IMR-90 (cell line): ENCODE measurements around the gene CD84. TPM values are rescaled to one million over a fixed set of nuclear protein-coding genes. Genes with fewer than 3 reads are reported as not detected.

Experiments used
- ATAC-seq: fragments of 200-7000 bp; cut with Tn5 transposase; 2 replicates; pipeline ENCODE4 v1.9.1; 2020; ENCODE audit warnings: low read depth, mild to moderate bottlenecking, moderate library complexity
- BruUV-seq: library from RNA; stranded (reverse); fragments of 400-500 nt; replicated peaks from 2 replicates; lab custom pipeline; 2021; lab: Mats Ljungman, UMichigan
- CTCF ChIA-PET: fragments of 300-600 bp; formaldehyde crosslinking; extraction: SDS; loops from one replicate; lab custom pipeline; 2021; ENCODE audit warnings: antibody characterized with exemption; lab: Yijun Ruan, JAX
- POLR2A ChIA-PET: fragments of 300-600 bp; sonication (Branson Sonifier 250); formaldehyde crosslinking; loops from one replicate; lab custom pipeline; 2022; ENCODE audit warnings: antibody characterized with exemption; ENCODE audit not compliant: unreplicated experiment; lab: Charles Lee
- DNase-seq: peaks from one replicate; pipeline ENCODE4 v3.0.0; 2013
- H2AFZ ChIP-seq: replicated peaks from 2 replicates; pipeline ENCODE3; 2013; ENCODE audit warnings: low read length, mild to moderate bottlenecking; ENCODE audit not compliant: poor library complexity
- H2AK5ac ChIP-seq: 2 replicates; pipeline ENCODE4 v1.6.1; 2013; ENCODE audit warnings: low read depth, low read length, inconsistent platforms
- H2AK9ac ChIP-seq: replicated peaks from 2 replicates; pipeline ENCODE3; 2013; ENCODE audit warnings: mild to moderate bottlenecking, low read depth, low read length, moderate library complexity; ENCODE audit not compliant: poor library complexity
- H2BK120ac ChIP-seq: 2 replicates; pipeline ENCODE4 v1.6.1; 2013; ENCODE audit warnings: low read depth, low read length, inconsistent platforms
- H2BK15ac ChIP-seq: 3 replicates; pipeline ENCODE4 v1.6.1; 2013; ENCODE audit warnings: low read depth, low read length, inconsistent platforms
- H2BK20ac ChIP-seq: 2 replicates; pipeline ENCODE4 v1.6.1; 2013; ENCODE audit warnings: low read depth, mild to moderate bottlenecking, inconsistent platforms, low read length, moderate library complexity
- H2BK5ac ChIP-seq: 2 replicates; pipeline ENCODE4 v1.6.1; 2013; ENCODE audit warnings: mild to moderate bottlenecking, low read depth, low read length, inconsistent platforms; ENCODE audit not compliant: poor library complexity, severe bottlenecking
- H3K14ac ChIP-seq: replicated peaks from 2 replicates; pipeline ENCODE4 v1.6.1; 2013; ENCODE audit warnings: low read depth, low read length, inconsistent platforms
- H3K18ac ChIP-seq: 2 replicates; pipeline ENCODE4 v1.6.1; 2013; ENCODE audit warnings: low read depth, low read length, control low read depth
- H3K23ac ChIP-seq: 2 replicates; pipeline ENCODE4 v1.6.1; 2013; ENCODE audit warnings: low read depth, low read length, inconsistent platforms
- H3K27ac ChIP-seq: 2 replicates; pipeline ENCODE4 v1.5.1; 2013; ENCODE audit warnings: mild to moderate bottlenecking, control low read depth, low read length; ENCODE audit not compliant: insufficient read depth
- H3K27me3 ChIP-seq: 2 replicates; pipeline ENCODE4 v1.6.1; 2013; ENCODE audit warnings: low read length; ENCODE audit not compliant: control insufficient read depth, insufficient read depth
- H3K36me3 ChIP-seq: 2 replicates; pipeline ENCODE4 v1.6.1; 2013; ENCODE audit warnings: low read length, mixed read lengths; ENCODE audit not compliant: control insufficient read depth, insufficient read depth
- H3K4ac ChIP-seq: 2 replicates; pipeline ENCODE4 v1.6.1; 2013; ENCODE audit warnings: low read depth, low read length, inconsistent platforms
- H3K4me1 ChIP-seq: 2 replicates; pipeline ENCODE4 v1.6.1; 2013; ENCODE audit warnings: low read length, mixed read lengths; ENCODE audit not compliant: control insufficient read depth, insufficient read depth
- H3K4me2 ChIP-seq: 2 replicates; pipeline ENCODE4 v1.6.1; 2013; ENCODE audit warnings: low read depth, mild to moderate bottlenecking, control low read depth, low read length, moderate library complexity
- H3K4me3 ChIP-seq: 2 replicates; pipeline ENCODE4 v1.5.1; 2013; ENCODE audit warnings: low read depth, mild to moderate bottlenecking, control low read depth, low read length, moderate library complexity; ENCODE audit not compliant: insufficient read depth
- H3K56ac ChIP-seq: 2 replicates; pipeline ENCODE4 v1.6.1; 2013; ENCODE audit warnings: low read length, inconsistent platforms; ENCODE audit not compliant: insufficient read depth; ENCODE audit errors: extremely low read depth
- H3K79me1 ChIP-seq, 2 experiments: 2 replicates each; pipeline ENCODE4 v1.6.1; 2013; ENCODE audit warnings: low read length in 2 of 2, inconsistent platforms in 1 of 2, low read depth in 1 of 2
- H3K9ac ChIP-seq: 2 replicates; pipeline ENCODE4 v1.6.1; 2013; ENCODE audit warnings: low read depth, low read length, control low read depth
- H3K9me1 ChIP-seq: 2 replicates; pipeline ENCODE4 v1.6.1; 2013; ENCODE audit warnings: low read length, inconsistent platforms; ENCODE audit not compliant: insufficient read depth
- H3K9me3 ChIP-seq: 2 replicates; pipeline ENCODE4 v1.6.1; 2013; ENCODE audit warnings: low read length; ENCODE audit not compliant: control insufficient read depth, insufficient read depth
- H4K20me1 ChIP-seq: 2 replicates; pipeline ENCODE4 v1.6.1; 2013; ENCODE audit warnings: low read length, inconsistent platforms; ENCODE audit not compliant: insufficient read depth
- H4K5ac ChIP-seq: 2 replicates; pipeline ENCODE4 v1.6.1; 2013; ENCODE audit warnings: mild to moderate bottlenecking, low read depth, low read length, control low read depth
- H4K8ac ChIP-seq, 2 experiments: 2 replicates each; pipeline ENCODE4 v1.6.1; 2013; ENCODE audit warnings: low read depth in 2 of 2, low read length in 2 of 2, control low read depth in 1 of 2, inconsistent platforms in 1 of 2
- H4K91ac ChIP-seq: 2 replicates; pipeline ENCODE4 v1.6.1; 2013; ENCODE audit warnings: low read depth, low read length, inconsistent platforms; ENCODE audit not compliant: insufficient read depth
- FOS ChIP-seq: fragments of 150-350 bp; IDR thresholded peaks from 2 replicates; pipeline ENCODE4 v1.6.1; 2016; ENCODE audit warnings: low read depth, low read length
- MAFK ChIP-seq: IDR thresholded peaks from 2 replicates; pipeline ENCODE4 v1.6.1; 2012; ENCODE audit warnings: low read depth, low read length, improper control_type of control experiment
- NFE2L2 ChIP-seq: fragments of 150-350 bp; IDR thresholded peaks from 2 replicates; pipeline ENCODE4 v1.6.1; 2016; ENCODE audit warnings: low read depth, mild to moderate bottlenecking, low read length
- RAD21 ChIP-seq: IDR thresholded peaks from 2 replicates; pipeline ENCODE4 v1.6.1; 2012; ENCODE audit warnings: low read length, improper control_type of control experiment
- RCOR1 ChIP-seq: IDR thresholded peaks from 2 replicates; pipeline ENCODE4 v1.6.1; 2012; ENCODE audit warnings: mild to moderate bottlenecking, low read length, improper control_type of control experiment; ENCODE audit not compliant: insufficient replicate concordance
- RFX5 ChIP-seq: IDR thresholded peaks from 2 replicates; pipeline ENCODE4 v1.8.0; 2012; ENCODE audit warnings: low read depth, mild to moderate bottlenecking, low read length, moderate library complexity
- WGBS, 2 experiments: methylation state at CpG; one replicate each; pipeline versions ENCODE4 v1.1.5 to v1.1.7; 2013; ENCODE audit warnings: missing lambda C conversion rate in 2 of 2; ENCODE audit not compliant: insufficient read length in 1 of 2; ENCODE audit errors: extremely low coverage in 2 of 2; 5-methylcytosine and 5-hydroxymethylcytosine counted together
- dilution Hi-C: fragments of 300-500 bp; cut with HindIII; formaldehyde crosslinking; loops from one replicate; pipeline ENCODE4 v1.14.3; 2018; ENCODE audit warnings: low sequenced_read_pairs; ENCODE audit not compliant: unreplicated experiment
- in situ Hi-C: fragments of 300-500 bp; cut with MboI; formaldehyde crosslinking; loops from 3 replicates; pipeline ENCODE4 v1.14.3; 2019; ENCODE audit warnings: low sequenced_read_pairs, inconsistent platforms, mixed read lengths
- intact Hi-C: fragments of 100-400 bp; cut with micrococcal nuclease; formaldehyde crosslinking; loops from 2 replicates; pipeline ENCODE4 v1.10.0; 2022
- polyA plus RNA-seq, 3 experiments: library from polyadenylated mRNA; depleted of rRNA; stranded (reverse); fragments of >200 nt; gene quantifications; 2 replicates each; pipeline ENCODE4 v1.2.3, GENCODE V29; 2012; ENCODE audit warnings: low replicate concordance in 1 of 3
- total RNA-seq: library from RNA; depleted of rRNA; stranded (reverse); fragments of >200 nt; gene quantifications from 2 replicates; pipeline ENCODE4 v1.2.3, GENCODE V29; 2012
- TF ChIP-seq, protein P1 (sequence below): fragments of 150-350 bp; IDR thresholded peaks from 2 replicates; pipeline ENCODE4 v1.6.1; 2017; ENCODE audit warnings: mild to moderate bottlenecking, antibody characterized with exemption, low read length, low read depth

The CD84 gene
- total and polyA plus RNA-seq, 2 of the 4 experiments (the other 2 are of a cell fraction): not detected

DNA sequence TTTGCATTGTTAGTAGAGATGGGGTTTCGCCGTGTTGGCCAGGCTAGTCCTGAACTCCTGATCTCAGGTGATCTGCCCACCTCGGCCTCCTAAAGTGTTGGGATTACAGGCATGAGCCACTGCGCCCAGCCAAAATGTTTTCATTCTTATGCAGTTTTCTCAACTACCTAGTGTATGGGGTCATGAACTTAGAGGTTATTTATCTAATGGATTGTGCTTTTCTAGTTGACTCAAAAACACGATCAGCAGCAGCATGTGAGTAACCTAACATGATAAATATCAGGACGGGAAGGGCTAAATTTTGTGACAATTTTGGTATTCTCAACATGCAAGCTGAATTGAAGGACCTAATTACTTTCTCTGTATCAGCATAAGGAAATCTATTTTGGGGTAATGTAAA lies 9.2 kb upstream of the CD84 start:
- CTCF ChIA-PET: no interaction called here
- ATAC-seq: no peak
- intact Hi-C loops: no loop called here

More for the DNA sequence above, 9.2 kb upstream of the CD84 start:
- H2AFZ ChIP-seq: no peak overlapping the region
- in situ Hi-C loops (no loop called here), dilution Hi-C loops (no loop called here)
- H2BK5ac ChIP-seq: no peak overlapping the region
- no peak for DNase-seq
- no peak overlapping the region for H2BK15ac ChIP-seq
- no TSS peak for BruUV-seq
- no peak overlapping the region for H3K4me3 ChIP-seq
- H3K4me1 ChIP-seq: no peaks in the 10 kb centered on the region
- H3K56ac ChIP-seq: no peak overlapping the region
- H2BK20ac ChIP-seq: no peak overlapping the region
- no peaks in the 10 kb centered on the region for H3K9me3 ChIP-seq
- H2AK5ac ChIP-seq: no peak overlapping the region
- no peak overlapping the region for H3K23ac ChIP-seq
- no peaks in the 10 kb centered on the region for H3K27me3 ChIP-seq
- POLR2A ChIA-PET: no interaction called here
- no peak overlapping the region for H3K4me2 ChIP-seq
- H3K9ac ChIP-seq: no peak overlapping the region
- no peak overlapping the region for H4K91ac ChIP-seq
- no peak overlapping the region for H2AK9ac ChIP-seq
- TF ChIP-seq MAFK (no peak), RCOR1 (no peak), FOS (no peak), RAD21 (no peak), NFE2L2 (no peak), RFX5 (no peak)
- TF ChIP-seq, protein P1, sequence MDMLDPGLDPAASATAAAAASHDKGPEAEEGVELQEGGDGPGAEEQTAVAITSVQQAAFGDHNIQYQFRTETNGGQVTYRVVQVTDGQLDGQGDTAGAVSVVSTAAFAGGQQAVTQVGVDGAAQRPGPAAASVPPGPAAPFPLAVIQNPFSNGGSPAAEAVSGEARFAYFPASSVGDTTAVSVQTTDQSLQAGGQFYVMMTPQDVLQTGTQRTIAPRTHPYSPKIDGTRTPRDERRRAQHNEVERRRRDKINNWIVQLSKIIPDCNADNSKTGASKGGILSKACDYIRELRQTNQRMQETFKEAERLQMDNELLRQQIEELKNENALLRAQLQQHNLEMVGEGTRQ: no peak
- no peaks in the 10 kb centered on the region for H3K79me1 ChIP-seq
- H3K14ac ChIP-seq: no peak overlapping the region
- no peak overlapping the region for H2BK120ac ChIP-seq
- H3K27ac ChIP-seq: no peak overlapping the region
- H3K4ac ChIP-seq: no peak overlapping the region
- H3K36me3 ChIP-seq: no peaks in the 10 kb centered on the region
- H3K18ac ChIP-seq: no peak overlapping the region
- no peak overlapping the region for H4K5ac ChIP-seq
- WGBS, 2 experiments: no CpG with 5 or more reads among the region's 6 CpGs
- no peak overlapping the region for H4K8ac ChIP-seq
- H4K20me1 ChIP-seq: no peaks in the 10 kb centered on the region
- H3K9me1 ChIP-seq: no peaks in the 10 kb centered on the region
